HUES48 (cell line): ENCODE measurements around the gene SLC17A3.

Experiments used
- H3K27ac ChIP-seq: one replicate; pipeline ENCODE4 v1.7.0; 2013; ENCODE audit warnings: low read depth, low read length, inconsistent platforms
- H3K27me3 ChIP-seq: 2 replicates; pipeline ENCODE4 v1.6.1; 2013; ENCODE audit warnings: mild to moderate bottlenecking, low read length; ENCODE audit not compliant: control insufficient read depth, insufficient read depth
- H3K36me3 ChIP-seq: 2 replicates; pipeline ENCODE4 v1.6.1; 2013; ENCODE audit warnings: low read length; ENCODE audit not compliant: control insufficient read depth, insufficient read depth
- H3K4me1 ChIP-seq: 2 replicates; pipeline ENCODE4 v1.6.1; 2013; ENCODE audit warnings: mild to moderate bottlenecking, low read length; ENCODE audit not compliant: control insufficient read depth, insufficient read depth
- H3K4me3 ChIP-seq: 2 replicates; pipeline ENCODE4 v1.5.1; 2013; ENCODE audit warnings: mild to moderate bottlenecking, low read depth, low read length
- H3K9ac ChIP-seq: 2 replicates; pipeline ENCODE4 v1.6.1; 2013; ENCODE audit warnings: mild to moderate bottlenecking, low read depth, low read length, moderate library complexity
- H3K9me3 ChIP-seq: 2 replicates; pipeline ENCODE4 v1.6.1; 2013; ENCODE audit warnings: low read length; ENCODE audit not compliant: control insufficient read depth, insufficient read depth

Gene SLC17A3

GRCh38 chr6:25874822-25875562, 949 bp upstream of the SLC17A3 start:
- no peaks in the 10 kb centered on the region for H3K4me1 ChIP-seq
- H3K36me3 ChIP-seq, result no peaks in the 10 kb centered on the region
- H3K9me3 ChIP-seq, result no peaks in the 10 kb centered on the region
- no peak overlapping the region for H3K4me3 ChIP-seq
- H3K27ac ChIP-seq, result no peak overlapping the region
- no peaks in the 10 kb centered on the region for H3K27me3 ChIP-seq
- no peak overlapping the region for H3K9ac ChIP-seq

- H3K4me1 ChIP-seq, result no peaks in the 10 kb centered on the region
- H3K9me3 ChIP-seq, result no peaks in the 10 kb centered on the region
- no peak overlapping the region for H3K27ac ChIP-seq
- H3K9ac ChIP-seq, result no peak overlapping the region
- no peaks in the 10 kb centered on the region for H3K27me3 ChIP-seq
- no peaks in the 10 kb centered on the region for H3K36me3 ChIP-seq
- H3K4me3 ChIP-seq, result no peak overlapping the region
Measured at GRCh38 chr6:25872814-25873213, 1.2 kb downstream of the SLC17A3 start.

- Histone ChIP-seq H3K27me3 (no peaks in the 10 kb centered on the region), H3K4me3 (no peak overlapping the region), H3K36me3 (no peaks in the 10 kb centered on the region), H3K9me3 (no peaks in the 10 kb centered on the region), H3K9ac (no peak overlapping the region), H3K4me1 (no peaks in the 10 kb centered on the region), H3K27ac (no peak overlapping the region)
Measured at GRCh38 chr6:25869840-25870239, 4.2 kb downstream of the SLC17A3 start.

- Histone ChIP-seq H3K9ac (no peak overlapping the region), H3K4me3 (no peak overlapping the region), H3K9me3 (no peaks in the 10 kb centered on the region), H3K27ac (no peak overlapping the region), H3K4me1 (no peaks in the 10 kb centered on the region), H3K27me3 (no peaks in the 10 kb centered on the region), H3K36me3 (no peaks in the 10 kb centered on the region)
Measured at GRCh38 chr6:25868436-25869183, 5.4 kb downstream of the SLC17A3 start.

- H3K27me3 ChIP-seq, result no peaks in the 10 kb centered on the region
- H3K4me1 ChIP-seq, result no peaks in the 10 kb centered on the region
- H3K9ac ChIP-seq, result no peak overlapping the region
- H3K9me3 ChIP-seq, result no peaks in the 10 kb centered on the region
- H3K4me3 ChIP-seq, result no peak overlapping the region
- no peak overlapping the region for H3K27ac ChIP-seq
- no peaks in the 10 kb centered on the region for H3K36me3 ChIP-seq
Measured at GRCh38 chr6:25866011-25866410, 8.0 kb downstream of the SLC17A3 start.

- Histone ChIP-seq H3K27ac (no peak overlapping the region), H3K4me1 (no peaks in the 10 kb centered on the region), H3K27me3 (no peaks in the 10 kb centered on the region), H3K36me3 (no peaks in the 10 kb centered on the region), H3K4me3 (no peak overlapping the region), H3K9ac (no peak overlapping the region), H3K9me3 (no peaks in the 10 kb centered on the region)
Measured at GRCh38 chr6:25863360-25863759, 10.7 kb downstream of the SLC17A3 start.

- no peak overlapping the region for H3K27ac ChIP-seq
- no peaks in the 10 kb centered on the region for H3K36me3 ChIP-seq
- no peaks in the 10 kb centered on the region for H3K27me3 ChIP-seq
- H3K9me3 ChIP-seq, result no peaks in the 10 kb centered on the region
- H3K9ac ChIP-seq, result no peak overlapping the region
- H3K4me3 ChIP-seq, result no peak overlapping the region
- no peaks in the 10 kb centered on the region for H3K4me1 ChIP-seq
Measured at GRCh38 chr6:25862199-25862598, 11.8 kb downstream of the SLC17A3 start.

GRCh38 chr6:25852756-25853155, 21.3 kb downstream of the SLC17A3 start:
- Histone ChIP-seq H3K27me3 (no peaks in the 10 kb centered on the region), H3K4me3 (no peak overlapping the region), H3K9me3 (no peaks in the 10 kb centered on the region), H3K36me3 (no peaks in the 10 kb centered on the region), H3K4me1 (0 out of 2 replicates have a peak, but pooled peaks cover 7% of the 10 kb centered on the region), H3K27ac (no peak overlapping the region), H3K9ac (no peak overlapping the region)

GRCh38 chr6:25851961-25852360, 22.1 kb downstream of the SLC17A3 start:
- Histone ChIP-seq H3K4me3 (no peak overlapping the region), H3K36me3 (no peaks in the 10 kb centered on the region), H3K27ac (no peak overlapping the region), H3K4me1 (0 out of 2 replicates have a peak, but pooled peaks cover 7% of the 10 kb centered on the region), H3K9ac (no peak overlapping the region), H3K27me3 (no peaks in the 10 kb centered on the region), H3K9me3 (no peaks in the 10 kb centered on the region)

- H3K27me3 ChIP-seq, result no peaks in the 10 kb centered on the region
Measured at GRCh38 chr6:25844518-25844917, 29.5 kb downstream of the SLC17A3 start.

GRCh38 chr6:25842526-25842925, 31.5 kb downstream of the SLC17A3 start:
- no peaks in the 10 kb centered on the region for H3K27me3 ChIP-seq
- no peaks in the 10 kb centered on the region for H3K9me3 ChIP-seq
- H3K4me1 ChIP-seq, result no peaks in the 10 kb centered on the region
- no peak overlapping the region for H3K27ac ChIP-seq
- no peaks in the 10 kb centered on the region for H3K36me3 ChIP-seq
- no peak overlapping the region for H3K4me3 ChIP-seq
- H3K9ac ChIP-seq, result no peak overlapping the region

More at GRCh38 chr6:25844518-25844917, 29.5 kb downstream of the SLC17A3 start:
- Histone ChIP-seq H3K4me1 (no peaks in the 10 kb centered on the region), H3K27ac (no peak overlapping the region), H3K9ac (no peak overlapping the region), H3K36me3 (no peaks in the 10 kb centered on the region), H3K4me3 (no peak overlapping the region), H3K9me3 (no peaks in the 10 kb centered on the region)
